ENCODE measurements around the gene KLHL29.

The KLHL29 gene

GRCh38 chr2:23452853-23453420 is 68.0 kb downstream of the KLHL29 start:
- DNase-seq = peak in 1 of 2 donors; percentile 9

GRCh38 chr2:23453432-23453831 is 68.5 kb downstream of the KLHL29 start:
- DNase-seq = no peak

- no peak for DNase-seq
These were observed 69.0 kb downstream of the KLHL29 start for GRCh38 chr2:23453836-23454460.

- DNase-seq = no peak
These were observed 69.6 kb downstream of the KLHL29 start for GRCh38 chr2:23454501-23455120.

- no peak for DNase-seq
These were observed 71.4 kb downstream of the KLHL29 start for GRCh38 chr2:23456396-23456795.

- no peak for DNase-seq
These were observed 72.1 kb downstream of the KLHL29 start for GRCh38 chr2:23456881-23457760.

- DNase-seq = no peak
These were observed 73.2 kb downstream of the KLHL29 start for GRCh38 chr2:23457990-23458682.

GRCh38 chr2:23459032-23459431 is 74.1 kb downstream of the KLHL29 start:
- DNase-seq = no peak

GRCh38 chr2:23460228-23460627 is 75.2 kb downstream of the KLHL29 start:
- DNase-seq = no peak

GRCh38 chr2:23460993-23461392 is 76.0 kb downstream of the KLHL29 start:
- DNase-seq = no peak

GRCh38 chr2:23464156-23464555 is 79.2 kb downstream of the KLHL29 start:
- DNase-seq = no peak

- no peak for DNase-seq
These were observed 80.0 kb downstream of the KLHL29 start for GRCh38 chr2:23464905-23465537.

GRCh38 chr2:23465936-23466335 is 81.0 kb downstream of the KLHL29 start:
- no peak for DNase-seq

- DNase-seq = no peak
These were observed 82.6 kb downstream of the KLHL29 start for GRCh38 chr2:23467618-23468017.

- DNase-seq = no peak
These were observed 83.6 kb downstream of the KLHL29 start for GRCh38 chr2:23468474-23469141.

GRCh38 chr2:23469142-23469540 is 84.2 kb downstream of the KLHL29 start:
- DNase-seq = no peak

GRCh38 chr2:23475036-23475435 is 90.1 kb downstream of the KLHL29 start:
- DNase-seq = no peak

- DNase-seq = no peak
These were observed 90.5 kb downstream of the KLHL29 start for GRCh38 chr2:23475473-23475872.

GRCh38 chr2:23476786-23477185 is 91.8 kb downstream of the KLHL29 start:
- no peak for DNase-seq

- no peak for DNase-seq
These were observed 92.4 kb downstream of the KLHL29 start for GRCh38 chr2:23477392-23477791.

- no peak for DNase-seq
These were observed 93.3 kb downstream of the KLHL29 start for GRCh38 chr2:23478087-23478932.

Measured in stimulated activated CD4-positive, alpha-beta T cell treated with anti-CD3 and anti-CD28 coated beads, Interleukin-2, amount 100 ng/mL, for 48 hours (primary cell).